HepG2 (cell line): ENCODE results near the gene DCAF6. TPM values are rescaled to one million over a fixed set of nuclear protein-coding genes. Genes with fewer than 3 reads are reported as not detected.
A peak's percentile ranks its signal among the peaks of the same experiment; 100 is the strongest.

ENCODE experiments used
- AGO2 ChIP-seq: fragments of 200-400 bp; formaldehyde crosslinking; optimal IDR thresholded peaks from 2 replicates; pipeline ENCODE3; 2017; ENCODE audit warnings: mild to moderate bottlenecking, low read depth, low read length, moderate library complexity
- CREM ChIP-seq, 2 experiments: sonication (generic) in 1 of 2; formaldehyde crosslinking in 1 of 2; IDR thresholded peaks; 2 replicates each; pipeline versions ENCODE4 v1.4.0 to v1.6.1; 2016 to 2020; ENCODE audit warnings: antibody characterized with exemption in 1 of 2, mild to moderate bottlenecking in 1 of 2, missing genetic modification reagents in 1 of 2
- FOXP1 ChIP-seq, 2 experiments: fragments of 450-650 bp in 1 of 2; IDR thresholded peaks; 2 replicates each; pipeline ENCODE4 v1.6.1; 2017 to 2018; ENCODE audit warnings: antibody characterized with exemption in 1 of 2
- GTF2F1 ChIP-seq: fragments of 150-350 bp; IDR thresholded peaks from 2 replicates; pipeline ENCODE4 v1.6.1; 2014; ENCODE audit warnings: low read length
- NFRKB ChIP-seq: fragments of 450-650 bp; IDR thresholded peaks from 2 replicates; pipeline ENCODE4 v1.6.1; 2017
- NONO ChIP-seq, 2 experiments: fragments of 450-650 bp in 1 of 2; sonication (generic) in 1 of 2; formaldehyde crosslinking in 1 of 2; IDR thresholded peaks in 1 of 2; conservative IDR thresholded peaks in 1 of 2; 2 replicates each; pipeline versions ENCODE4 v1.6.1 to v1.8.0; 2017 to 2022; ENCODE audit warnings: mild to moderate bottlenecking in 1 of 2, missing genetic modification reagents in 1 of 2, moderate library complexity in 1 of 2
- RBAK ChIP-seq: sonication (generic); formaldehyde crosslinking; IDR thresholded peaks from 2 replicates; pipeline ENCODE4 v1.5.1; 2020; ENCODE audit warnings: mild to moderate bottlenecking, missing genetic modification reagents
- SIN3A ChIP-seq: IDR thresholded peaks from 2 replicates; pipeline ENCODE4 v1.6.1; 2011; ENCODE audit warnings: low read depth, mild to moderate bottlenecking, control low read depth, low read length, borderline replicate concordance
- TEAD2 ChIP-seq: sonication (generic); formaldehyde crosslinking; IDR thresholded peaks from 2 replicates; pipeline ENCODE4 v1.9.0; 2021; ENCODE audit warnings: missing genetic modification reagents
- ZNF737 ChIP-seq: sonication (generic); formaldehyde crosslinking; IDR thresholded peaks from 2 replicates; pipeline ENCODE4 v1.5.0; 2020; ENCODE audit warnings: missing genetic modification reagents, mild to moderate bottlenecking, borderline replicate concordance
- ZSCAN20 ChIP-seq: sonication (generic); formaldehyde crosslinking; IDR thresholded peaks from 2 replicates; pipeline ENCODE4 v1.4.0; 2020; ENCODE audit warnings: missing genetic modification reagents, mild to moderate bottlenecking, borderline replicate concordance
- polyA plus RNA-seq, 8 experiments: library from polyadenylated mRNA; depleted of rRNA in 3 of 8; stranded (reverse) in 7 of 8; unstranded in 1 of 8; fragments of >200 nt; fragmentation: Illumina TruSeq in 4 of 8; extraction: Trizol in 4 of 8; gene quantifications; 2 replicates each; pipeline versions ENCODE4 v1.2.1 to v1.2.3, GENCODE V29; 2011 to 2016; ENCODE audit warnings: low read depth in 4 of 8, missing spikeins in 1 of 8, mixed read lengths in 1 of 8; ENCODE audit not compliant: insufficient read depth in 1 of 8
- total RNA-seq, 5 experiments: library from RNA; depleted of rRNA; stranded (reverse); fragments of >200 nt; fragmentation: Illumina TruSeq; extraction: Trizol; gene quantifications; 2 replicates each; pipeline ENCODE4 v1.2.3, GENCODE V29; 2016; ENCODE audit warnings: low read depth in 1 of 5
- TF ChIP-seq, protein P1 (sequence below): sonication (generic); formaldehyde crosslinking; IDR thresholded peaks from 2 replicates; pipeline ENCODE4 v1.5.0; 2020; ENCODE audit warnings: mild to moderate bottlenecking, missing genetic modification reagents, borderline replicate concordance
- TF ChIP-seq, protein P2 (sequence below): IDR thresholded peaks from 2 replicates; pipeline ENCODE4 v1.6.1; 2012; ENCODE audit warnings: low read depth, low read length, improper control_type of control experiment
- TF ChIP-seq, protein P3 (sequence below): IDR thresholded peaks from 2 replicates; pipeline ENCODE4 v1.6.1; 2016; ENCODE audit warnings: low read depth, borderline replicate concordance
- TF ChIP-seq, protein P4 (sequence below): sonication (generic); formaldehyde crosslinking; IDR thresholded peaks from 2 replicates; pipeline ENCODE4 v1.4.0; 2020; ENCODE audit warnings: missing genetic modification reagents, mild to moderate bottlenecking, borderline replicate concordance
- TF ChIP-seq, protein P5 (sequence below): sonication (generic); formaldehyde crosslinking; conservative IDR thresholded peaks from 2 replicates; pipeline ENCODE4 v1.4.0; 2020; ENCODE audit warnings: mild to moderate bottlenecking, missing genetic modification reagents, moderate library complexity

DCAF6 gene
- total and polyA plus RNA-seq, 2 of the 13 experiments (the other 11 are each of a cell fraction or from before 2014, with no cell fraction given) = 24.7 to 33.7 TPM

DNA sequence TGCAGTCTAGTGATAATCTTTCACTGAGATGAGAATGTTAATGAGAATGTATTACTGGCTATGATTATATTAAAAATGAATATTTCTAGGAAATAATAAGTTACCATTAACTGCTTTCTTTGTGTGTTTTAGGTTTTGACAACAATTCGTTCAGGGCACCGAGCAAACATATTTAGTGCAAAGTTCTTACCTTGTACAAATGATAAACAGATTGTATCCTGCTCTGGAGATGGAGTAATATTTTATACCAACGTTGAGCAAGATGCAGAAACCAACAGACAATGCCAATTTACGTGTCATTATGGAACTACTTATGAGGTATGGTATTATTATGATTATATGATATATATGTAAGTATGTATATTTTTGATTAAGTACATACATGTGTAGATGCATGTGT, 38.2 kb downstream of the DCAF6 start (continued):
- TF ChIP-seq, protein P1, sequence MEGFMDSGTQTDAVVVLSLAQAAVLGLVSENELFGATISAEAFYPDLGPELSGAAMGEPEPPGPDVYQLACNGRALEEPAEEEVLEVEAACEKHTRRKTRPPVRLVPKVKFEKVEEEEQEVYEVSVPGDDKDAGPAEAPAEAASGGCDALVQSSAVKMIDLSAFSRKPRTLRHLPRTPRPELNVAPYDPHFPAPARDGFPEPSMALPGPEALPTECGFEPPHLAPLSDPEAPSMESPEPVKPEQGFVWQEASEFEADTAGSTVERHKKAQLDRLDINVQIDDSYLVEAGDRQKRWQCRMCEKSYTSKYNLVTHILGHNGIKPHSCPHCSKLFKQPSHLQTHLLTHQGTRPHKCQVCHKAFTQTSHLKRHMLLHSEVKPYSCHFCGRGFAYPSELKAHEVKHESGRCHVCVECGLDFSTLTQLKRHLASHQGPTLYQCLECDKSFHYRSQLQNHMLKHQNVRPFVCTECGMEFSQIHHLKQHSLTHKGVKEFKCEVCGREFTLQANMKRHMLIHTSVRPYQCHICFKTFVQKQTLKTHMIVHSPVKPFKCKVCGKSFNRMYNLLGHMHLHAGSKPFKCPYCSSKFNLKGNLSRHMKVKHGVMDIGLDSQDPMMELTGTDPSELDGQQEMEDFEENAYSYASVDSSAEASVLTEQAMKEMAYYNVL = no peak
- TF ChIP-seq, protein P2, sequence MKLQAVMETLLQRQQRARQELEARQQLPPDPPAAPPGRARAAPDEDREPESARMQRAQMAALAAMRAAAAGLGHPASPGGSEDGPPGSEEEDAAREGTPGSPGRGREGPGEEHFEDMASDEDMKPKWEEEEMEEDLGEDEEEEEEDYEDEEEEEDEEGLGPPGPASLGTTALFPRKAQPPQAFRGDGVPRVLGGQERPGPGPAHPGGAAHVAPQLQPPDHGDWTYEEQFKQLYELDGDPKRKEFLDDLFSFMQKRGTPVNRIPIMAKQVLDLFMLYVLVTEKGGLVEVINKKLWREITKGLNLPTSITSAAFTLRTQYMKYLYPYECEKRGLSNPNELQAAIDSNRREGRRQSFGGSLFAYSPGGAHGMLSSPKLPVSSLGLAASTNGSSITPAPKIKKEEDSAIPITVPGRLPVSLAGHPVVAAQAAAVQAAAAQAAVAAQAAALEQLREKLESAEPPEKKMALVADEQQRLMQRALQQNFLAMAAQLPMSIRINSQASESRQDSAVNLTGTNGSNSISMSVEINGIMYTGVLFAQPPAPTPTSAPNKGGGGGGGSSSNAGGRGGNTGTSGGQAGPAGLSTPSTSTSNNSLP = peak; percentile 52
- no peak for TF ChIP-seq ZSCAN20 (CRISPR knock-in tag)
- TF ChIP-seq, protein P3, sequence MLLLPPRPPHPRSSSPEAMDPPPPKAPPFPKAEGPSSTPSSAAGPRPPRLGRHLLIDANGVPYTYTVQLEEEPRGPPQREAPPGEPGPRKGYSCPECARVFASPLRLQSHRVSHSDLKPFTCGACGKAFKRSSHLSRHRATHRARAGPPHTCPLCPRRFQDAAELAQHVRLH = no peak
- TF ChIP-seq, protein P4, sequence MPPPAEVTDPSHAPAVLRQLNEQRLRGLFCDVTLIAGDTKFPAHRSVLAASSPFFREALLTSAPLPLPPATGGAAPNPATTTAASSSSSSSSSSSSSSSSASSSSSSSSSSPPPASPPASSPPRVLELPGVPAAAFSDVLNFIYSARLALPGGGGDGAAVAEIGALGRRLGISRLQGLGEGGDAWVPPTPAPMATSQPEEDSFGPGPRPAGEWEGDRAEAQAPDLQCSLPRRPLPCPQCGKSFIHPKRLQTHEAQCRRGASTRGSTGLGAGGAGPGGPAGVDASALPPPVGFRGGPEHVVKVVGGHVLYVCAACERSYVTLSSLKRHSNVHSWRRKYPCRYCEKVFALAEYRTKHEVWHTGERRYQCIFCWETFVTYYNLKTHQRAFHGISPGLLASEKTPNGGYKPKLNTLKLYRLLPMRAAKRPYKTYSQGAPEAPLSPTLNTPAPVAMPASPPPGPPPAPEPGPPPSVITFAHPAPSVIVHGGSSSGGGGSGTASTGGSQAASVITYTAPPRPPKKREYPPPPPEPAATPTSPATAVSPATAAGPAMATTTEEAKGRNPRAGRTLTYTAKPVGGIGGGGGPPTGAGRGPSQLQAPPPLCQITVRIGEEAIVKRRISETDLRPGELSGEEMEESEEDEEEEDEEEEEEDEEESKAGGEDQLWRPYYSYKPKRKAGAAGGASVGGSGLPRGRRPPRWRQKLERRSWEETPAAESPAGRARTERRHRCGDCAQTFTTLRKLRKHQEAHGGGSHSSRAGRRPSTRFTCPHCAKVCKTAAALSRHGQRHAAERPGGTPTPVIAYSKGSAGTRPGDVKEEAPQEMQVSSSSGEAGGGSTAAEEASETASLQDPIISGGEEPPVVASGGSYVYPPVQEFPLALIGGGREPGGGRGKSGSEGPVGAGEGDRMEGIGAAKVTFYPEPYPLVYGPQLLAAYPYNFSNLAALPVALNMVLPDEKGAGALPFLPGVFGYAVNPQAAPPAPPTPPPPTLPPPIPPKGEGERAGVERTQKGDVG (CRISPR knock-in tag) = no peak
- TF ChIP-seq CREM (IDR thresholded peaks at IDR 0.05) = no peak
- TF ChIP-seq CREM (CRISPR knock-in tag; IDR thresholded peaks at IDR 0.05) = no peak
- TF ChIP-seq NONO (IDR thresholded peaks at IDR 0.05) = no peak
- TF ChIP-seq NONO (CRISPR knock-in tag; conservative IDR thresholded peaks at IDR 0.05) = no peak
- TF ChIP-seq GTF2F1 = no peak
- TF ChIP-seq ZNF737 (CRISPR knock-in tag) = no peak
- no peak for TF ChIP-seq NFRKB
- TF ChIP-seq FOXP1 (IDR thresholded peaks at IDR 0.05) = no peak
- TF ChIP-seq FOXP1 (CRISPR knock-in tag; IDR thresholded peaks at IDR 0.05) = peak; percentile 33; the same call in 1 of the 2 replicates
- TF ChIP-seq AGO2 = no peak
- TF ChIP-seq, protein P5, sequence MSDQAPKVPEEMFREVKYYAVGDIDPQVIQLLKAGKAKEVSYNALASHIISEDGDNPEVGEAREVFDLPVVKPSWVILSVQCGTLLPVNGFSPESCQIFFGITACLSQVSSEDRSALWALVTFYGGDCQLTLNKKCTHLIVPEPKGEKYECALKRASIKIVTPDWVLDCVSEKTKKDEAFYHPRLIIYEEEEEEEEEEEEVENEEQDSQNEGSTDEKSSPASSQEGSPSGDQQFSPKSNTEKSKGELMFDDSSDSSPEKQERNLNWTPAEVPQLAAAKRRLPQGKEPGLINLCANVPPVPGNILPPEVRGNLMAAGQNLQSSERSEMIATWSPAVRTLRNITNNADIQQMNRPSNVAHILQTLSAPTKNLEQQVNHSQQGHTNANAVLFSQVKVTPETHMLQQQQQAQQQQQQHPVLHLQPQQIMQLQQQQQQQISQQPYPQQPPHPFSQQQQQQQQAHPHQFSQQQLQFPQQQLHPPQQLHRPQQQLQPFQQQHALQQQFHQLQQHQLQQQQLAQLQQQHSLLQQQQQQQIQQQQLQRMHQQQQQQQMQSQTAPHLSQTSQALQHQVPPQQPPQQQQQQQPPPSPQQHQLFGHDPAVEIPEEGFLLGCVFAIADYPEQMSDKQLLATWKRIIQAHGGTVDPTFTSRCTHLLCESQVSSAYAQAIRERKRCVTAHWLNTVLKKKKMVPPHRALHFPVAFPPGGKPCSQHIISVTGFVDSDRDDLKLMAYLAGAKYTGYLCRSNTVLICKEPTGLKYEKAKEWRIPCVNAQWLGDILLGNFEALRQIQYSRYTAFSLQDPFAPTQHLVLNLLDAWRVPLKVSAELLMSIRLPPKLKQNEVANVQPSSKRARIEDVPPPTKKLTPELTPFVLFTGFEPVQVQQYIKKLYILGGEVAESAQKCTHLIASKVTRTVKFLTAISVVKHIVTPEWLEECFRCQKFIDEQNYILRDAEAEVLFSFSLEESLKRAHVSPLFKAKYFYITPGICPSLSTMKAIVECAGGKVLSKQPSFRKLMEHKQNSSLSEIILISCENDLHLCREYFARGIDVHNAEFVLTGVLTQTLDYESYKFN (CRISPR knock-in tag) = peak; percentile 52
- TF ChIP-seq RBAK (CRISPR knock-in tag) = no peak
- TF ChIP-seq SIN3A = no peak
- no peak for TF ChIP-seq TEAD2 (CRISPR knock-in tag)
